ENCODE data around the gene CRADD.

CRADD gene

DNA sequence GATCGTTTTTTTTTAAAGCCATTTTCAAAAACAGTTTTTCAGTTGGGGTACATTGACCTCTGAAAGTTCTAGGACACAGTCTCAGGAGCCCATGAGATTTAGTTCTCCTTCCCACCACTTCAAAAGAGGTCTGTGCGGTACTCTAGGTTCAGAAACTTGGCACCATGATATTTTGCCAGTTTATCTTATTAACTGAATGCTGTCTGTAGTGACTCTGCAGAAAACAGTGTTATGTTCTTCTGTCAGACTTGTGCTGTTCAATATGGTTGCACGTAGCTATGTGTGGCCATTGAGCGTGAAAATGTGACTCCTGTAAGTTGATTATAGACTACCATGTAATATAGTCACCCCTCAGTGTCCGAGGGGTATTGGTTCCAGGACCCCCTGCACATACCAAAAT, 35.9 kb downstream of the CRADD start:
- in situ Hi-C loops (cut with HindIII; ENCODE audit: low sequenced_read_pairs) = no loop called here
- H3K4me3 ChIP-seq (ENCODE audit: low read depth, low read length) = no peak overlapping the region
- TF ChIP-seq, protein P1, sequence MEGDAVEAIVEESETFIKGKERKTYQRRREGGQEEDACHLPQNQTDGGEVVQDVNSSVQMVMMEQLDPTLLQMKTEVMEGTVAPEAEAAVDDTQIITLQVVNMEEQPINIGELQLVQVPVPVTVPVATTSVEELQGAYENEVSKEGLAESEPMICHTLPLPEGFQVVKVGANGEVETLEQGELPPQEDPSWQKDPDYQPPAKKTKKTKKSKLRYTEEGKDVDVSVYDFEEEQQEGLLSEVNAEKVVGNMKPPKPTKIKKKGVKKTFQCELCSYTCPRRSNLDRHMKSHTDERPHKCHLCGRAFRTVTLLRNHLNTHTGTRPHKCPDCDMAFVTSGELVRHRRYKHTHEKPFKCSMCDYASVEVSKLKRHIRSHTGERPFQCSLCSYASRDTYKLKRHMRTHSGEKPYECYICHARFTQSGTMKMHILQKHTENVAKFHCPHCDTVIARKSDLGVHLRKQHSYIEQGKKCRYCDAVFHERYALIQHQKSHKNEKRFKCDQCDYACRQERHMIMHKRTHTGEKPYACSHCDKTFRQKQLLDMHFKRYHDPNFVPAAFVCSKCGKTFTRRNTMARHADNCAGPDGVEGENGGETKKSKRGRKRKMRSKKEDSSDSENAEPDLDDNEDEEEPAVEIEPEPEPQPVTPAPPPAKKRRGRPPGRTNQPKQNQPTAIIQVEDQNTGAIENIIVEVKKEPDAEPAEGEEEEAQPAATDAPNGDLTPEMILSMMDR (IDR thresholded peaks at IDR 0.05; ENCODE audit: low read depth, low read length) = no peak

DNA sequence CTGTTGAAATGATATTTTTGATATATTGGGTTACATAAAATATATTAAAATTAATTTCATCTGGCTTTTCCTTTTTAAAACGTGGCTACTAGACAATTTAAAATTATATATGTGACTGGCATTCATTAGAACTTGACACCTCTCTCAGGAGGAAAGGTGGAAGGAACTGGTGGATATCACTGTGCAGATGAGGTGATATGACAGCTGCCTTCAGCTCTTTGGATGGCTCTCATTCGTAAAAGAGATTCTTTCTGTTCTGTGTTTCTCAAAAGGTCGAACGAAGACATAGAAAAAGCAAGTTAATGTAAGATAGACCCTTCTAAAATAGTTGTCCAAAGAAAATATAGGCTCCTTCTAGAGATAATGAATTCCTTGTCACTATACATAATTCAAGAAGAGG, 36.6 kb downstream of the CRADD start:
- DNase-seq (ENCODE audit: low read depth, low spot score) = no peak
- TF ChIP-seq, protein P1 (IDR thresholded peaks at IDR 0.05; ENCODE audit: low read depth, low read length) = no peak
- in situ Hi-C loops (cut with HindIII; ENCODE audit: low sequenced_read_pairs) = no loop called here
- no peak overlapping the region for H3K4me3 ChIP-seq (ENCODE audit: low read depth, low read length)

More for the DNA sequence above, 35.9 kb downstream of the CRADD start:
- no peak for DNase-seq (ENCODE audit: low read depth, low spot score)

DNA sequence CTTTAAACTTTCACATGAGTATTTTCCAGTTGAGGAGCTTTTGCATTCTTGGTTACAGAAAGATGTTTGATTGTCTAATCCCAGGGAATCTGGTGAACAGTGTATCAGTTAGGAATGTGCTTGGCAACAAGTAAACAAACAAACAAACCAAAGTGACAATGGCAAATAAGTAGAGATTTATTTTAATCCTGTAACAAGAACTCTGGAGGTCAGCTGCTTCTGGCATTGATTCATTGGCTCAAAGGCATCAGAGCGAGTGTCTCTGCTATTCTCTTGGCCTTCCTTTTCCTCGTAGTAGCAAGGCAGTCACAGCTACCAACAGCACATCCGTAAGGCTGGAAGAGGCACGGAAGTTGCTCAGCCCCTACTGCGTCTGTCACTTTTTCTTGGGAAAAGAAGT, 37.2 kb downstream of the CRADD start:
- TF ChIP-seq, protein P1 (IDR thresholded peaks at IDR 0.05; ENCODE audit: low read depth, low read length) = no peak
- in situ Hi-C loops (cut with HindIII; ENCODE audit: low sequenced_read_pairs) = no loop called here
- no peak overlapping the region for H3K4me3 ChIP-seq (ENCODE audit: low read depth, low read length)
- no peak for DNase-seq (ENCODE audit: low read depth, low spot score)

- in situ Hi-C loops (cut with HindIII; ENCODE audit: low sequenced_read_pairs) = no loop called here
- H3K4me3 ChIP-seq (ENCODE audit: low read depth, low read length) = no peak overlapping the region
- DNase-seq (ENCODE audit: low read depth, low spot score) = no peak
- TF ChIP-seq, protein P1 (IDR thresholded peaks at IDR 0.05; ENCODE audit: low read depth, low read length) = no peak
Measured at GRCh38 chr12:93719710-93720109, 42.5 kb downstream of the CRADD start.

DNA sequence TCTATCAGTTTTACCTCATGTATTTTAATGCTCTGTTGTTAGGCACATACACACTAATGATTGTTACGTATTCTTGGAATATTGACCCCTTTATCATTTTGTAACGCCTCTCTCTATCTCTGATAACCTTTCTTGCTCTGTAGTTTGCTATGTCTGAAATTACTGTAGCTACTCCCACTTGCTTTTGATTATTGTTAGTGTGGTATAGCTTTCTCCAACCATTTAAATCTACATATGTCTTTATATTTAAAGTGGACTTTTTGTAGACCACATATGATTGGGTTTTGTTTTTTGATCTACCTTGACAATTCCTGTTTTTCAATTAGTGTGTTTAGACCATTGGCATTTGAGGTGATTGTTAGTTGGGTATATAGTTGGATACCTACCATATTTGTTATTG, 43.4 kb downstream of the CRADD start:
- no peak for DNase-seq (ENCODE audit: low read depth, low spot score)

DNA sequence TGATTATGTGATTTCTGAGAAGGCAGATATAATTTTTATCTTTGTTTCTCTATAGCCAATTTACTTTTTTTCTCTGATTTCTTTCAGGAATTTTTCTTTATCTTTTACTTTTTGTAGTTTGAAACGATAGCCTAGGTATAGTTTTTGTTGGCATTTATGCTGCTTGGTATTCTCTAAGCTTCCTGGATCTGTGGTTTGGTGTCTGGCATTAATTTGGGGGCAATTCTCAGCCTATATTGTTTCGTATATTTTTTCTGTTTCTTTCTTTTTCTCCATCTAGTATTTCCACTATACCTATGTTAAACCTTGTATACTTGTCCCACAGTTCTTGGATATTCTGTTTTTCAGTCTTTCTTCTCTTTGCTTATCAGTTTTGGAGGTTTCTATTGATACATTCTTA, 45.0 kb downstream of the CRADD start:
- no peak for DNase-seq (ENCODE audit: low read depth, low spot score)
- in situ Hi-C loops (cut with HindIII; ENCODE audit: low sequenced_read_pairs) = no loop called here
- H3K4me3 ChIP-seq (ENCODE audit: low read depth, low read length) = no peak overlapping the region
- TF ChIP-seq, protein P1 (IDR thresholded peaks at IDR 0.05; ENCODE audit: low read depth, low read length) = no peak

More for the DNA sequence above, 43.4 kb downstream of the CRADD start:
- H3K4me3 ChIP-seq (ENCODE audit: low read depth, low read length) = no peak overlapping the region
- TF ChIP-seq, protein P1 (IDR thresholded peaks at IDR 0.05; ENCODE audit: low read depth, low read length) = no peak
- in situ Hi-C loops (cut with HindIII; ENCODE audit: low sequenced_read_pairs) = no loop called here

All from astrocyte of the spinal cord (primary cell).